Skeletal muscle tissue (tissue), 4 donors: ENCODE results near the gene ACSS1. TPM values are rescaled to one million over a fixed set of nuclear protein-coding genes. Genes with fewer than 3 reads are reported as not detected.

Experiments
- H3K27ac ChIP-seq: one replicate; pipeline ENCODE4 v1.7.0; 2013; ENCODE audit warnings: mild to moderate bottlenecking, low read depth, low read length, inconsistent platforms
- H3K27me3 ChIP-seq, 3 donors: one replicate each; pipeline ENCODE4 v1.7.0; 2013; ENCODE audit warnings: low read length in 3 of 3; ENCODE audit not compliant: control insufficient read depth in 3 of 3, insufficient read depth in 3 of 3
- H3K36me3 ChIP-seq, 3 donors: one replicate each; pipeline ENCODE4 v1.7.0; 2013; ENCODE audit warnings: low read length in 3 of 3; ENCODE audit not compliant: control insufficient read depth in 3 of 3, insufficient read depth in 3 of 3
- H3K4me1 ChIP-seq, 3 donors: one replicate each; pipeline ENCODE4 v1.7.0; 2013; ENCODE audit warnings: low read length in 3 of 3, mild to moderate bottlenecking in 3 of 3; ENCODE audit not compliant: control insufficient read depth in 3 of 3, insufficient read depth in 3 of 3
- H3K4me3 ChIP-seq, 3 donors: one replicate each; pipeline ENCODE4 v1.7.0; 2013; ENCODE audit warnings: low read length in 3 of 3
- H3K9ac ChIP-seq, 3 donors: one replicate each; pipeline ENCODE4 v1.7.0; 2013; ENCODE audit warnings: low read length in 3 of 3, mild to moderate bottlenecking in 3 of 3, moderate library complexity in 2 of 3, low read depth in 1 of 3
- H3K9me3 ChIP-seq, 3 donors: one replicate each; pipeline ENCODE4 v1.7.0; 2013; ENCODE audit warnings: low read length in 3 of 3; ENCODE audit not compliant: control insufficient read depth in 3 of 3
- total RNA-seq: library from RNA; depleted of rRNA; stranded (reverse); fragments of >200 nt; gene quantifications from one replicate; pipeline ENCODE4 v1.2.3, GENCODE V29; 2014
- donor health status: Osteomylitis.

Gene ACSS1
- total RNA-seq, 1 donor from 2014 or later, result 8.9 TPM

DNA sequence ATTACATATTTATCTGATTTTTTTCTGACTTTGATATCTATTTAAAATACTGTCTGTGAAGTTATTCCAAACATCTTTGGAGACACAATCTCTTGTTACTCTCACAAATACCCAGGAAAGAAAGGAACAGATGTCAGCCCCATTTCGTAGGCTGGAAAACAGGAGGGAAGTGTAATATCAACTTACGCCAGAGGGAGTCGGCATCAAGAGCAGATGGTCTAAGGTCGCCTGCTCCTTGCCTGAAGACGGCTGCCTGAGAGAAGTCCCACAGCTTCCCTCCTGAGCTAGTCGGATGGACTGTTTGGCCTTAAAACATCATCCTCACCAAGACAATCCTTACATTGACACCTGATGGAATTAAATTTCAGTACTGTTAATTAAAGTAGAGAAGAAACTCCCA, 95.4 kb downstream of the ACSS1 start:
- Histone ChIP-seq H3K27ac (no peak overlapping the region), H3K27me3 (no peaks in the 10 kb centered on the region), H3K4me3 (no peak overlapping the region), H3K36me3 (peaks cover 51 to 60% (median 51%) of the 10 kb centered on the region in 3 donors), H3K9ac (no peak overlapping the region), H3K4me1 (peaks cover 0 to 3% (median 0%) of the 10 kb centered on the region in 3 donors), H3K9me3 (no peaks in the 10 kb centered on the region)

DNA sequence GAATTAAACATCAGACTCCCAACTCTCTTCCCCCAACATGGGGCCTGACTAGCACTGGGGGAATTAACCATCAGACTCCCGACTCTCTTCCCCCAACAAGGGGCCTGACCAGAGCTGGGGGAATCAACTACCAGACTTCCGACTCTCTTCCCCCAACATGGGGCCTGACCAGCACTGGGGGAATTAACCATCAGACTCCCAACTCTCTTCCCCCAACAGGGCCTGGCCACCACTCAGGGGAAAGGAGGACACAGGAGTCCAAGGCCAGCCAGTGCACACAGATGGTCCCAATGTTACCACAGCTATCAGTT, 95.8 kb downstream of the ACSS1 start:
- Histone ChIP-seq H3K36me3 (peaks cover 49 to 60% (median 50%) of the 10 kb centered on the region in 3 donors), H3K9me3 (no peaks in the 10 kb centered on the region), H3K27ac (no peak overlapping the region), H3K4me1 (peaks cover 0 to 3% (median 0%) of the 10 kb centered on the region in 3 donors), H3K4me3 (no peak overlapping the region), H3K27me3 (no peaks in the 10 kb centered on the region), H3K9ac (no peak overlapping the region)

DNA sequence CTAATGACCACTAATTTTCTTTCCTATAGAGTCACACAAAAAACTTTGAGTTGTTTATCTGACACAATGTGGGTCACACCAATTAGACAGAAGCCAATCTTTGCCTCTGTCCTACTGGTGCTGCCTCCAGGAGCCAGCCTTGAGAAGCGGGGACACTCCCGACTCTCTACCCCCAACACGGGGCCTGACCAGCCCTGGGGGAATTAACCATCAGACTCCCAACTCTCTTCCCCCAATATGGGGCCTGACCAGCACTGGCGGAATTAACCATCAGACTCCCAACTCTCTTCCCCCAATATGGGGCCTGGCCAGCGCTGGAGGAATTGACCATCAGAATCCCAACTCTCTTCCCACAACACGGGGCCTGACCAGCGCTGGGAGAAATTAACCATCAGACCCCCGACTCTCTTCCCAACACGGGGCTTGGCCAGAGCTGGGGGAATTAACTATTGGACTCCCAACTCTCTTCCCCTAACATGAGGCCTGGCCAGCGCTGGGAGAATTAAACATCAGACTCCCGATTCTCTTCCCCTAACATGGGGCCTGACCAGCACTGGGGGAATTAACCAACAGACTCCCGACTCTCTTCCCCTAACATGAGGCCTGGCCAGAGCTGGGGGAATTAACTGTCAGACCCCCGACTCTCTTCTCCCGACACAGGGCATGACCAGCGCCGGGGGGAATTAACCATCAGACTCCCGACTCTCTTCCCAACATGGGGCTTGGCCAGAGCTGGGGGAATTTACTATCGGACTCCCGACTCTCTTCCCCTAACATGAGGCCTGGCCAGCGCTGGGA, 96.4 kb downstream of the ACSS1 start:
- no peak overlapping the region for H3K27ac ChIP-seq
- H3K36me3 ChIP-seq, result peaks cover 50 to 62% (median 50%) of the 10 kb centered on the region in 3 donors
- H3K27me3 ChIP-seq, result no peaks in the 10 kb centered on the region

DNA sequence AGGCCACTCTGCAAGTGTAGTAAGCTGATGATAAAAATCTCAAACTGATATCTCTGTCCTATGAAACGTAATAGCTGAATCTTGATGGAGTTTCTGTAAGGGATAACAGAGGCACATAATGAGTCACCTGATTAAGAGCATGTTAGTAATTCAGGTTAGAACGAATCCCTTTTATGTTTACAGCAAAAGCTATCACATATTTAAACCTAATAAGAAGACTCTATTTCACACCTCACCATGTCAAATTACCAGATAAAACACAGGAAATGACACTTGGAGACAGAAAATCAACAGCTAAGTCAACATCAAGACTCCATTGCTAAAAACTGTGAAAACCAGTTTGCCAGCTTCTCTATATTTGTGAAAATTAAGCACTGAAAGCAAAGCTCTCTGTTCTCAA, 97.1 kb downstream of the ACSS1 start:
- no peak overlapping the region for H3K27ac ChIP-seq
- H3K27me3 ChIP-seq, result no peaks in the 10 kb centered on the region
- peaks cover 0 to 3% (median 0%) of the 10 kb centered on the region in 3 donors for H3K4me1 ChIP-seq
- no peak overlapping the region for H3K9ac ChIP-seq
- H3K9me3 ChIP-seq, result no peaks in the 10 kb centered on the region
- H3K4me3 ChIP-seq, result no peak overlapping the region
- H3K36me3 ChIP-seq, result peaks cover 48 to 57% (median 51%) of the 10 kb centered on the region in 3 donors

More for the DNA sequence above, 96.4 kb downstream of the ACSS1 start:
- Histone ChIP-seq H3K4me3 (no peak overlapping the region), H3K9me3 (no peaks in the 10 kb centered on the region), H3K9ac (no peak overlapping the region), H3K4me1 (peaks cover 0 to 3% (median 0%) of the 10 kb centered on the region in 3 donors)

DNA sequence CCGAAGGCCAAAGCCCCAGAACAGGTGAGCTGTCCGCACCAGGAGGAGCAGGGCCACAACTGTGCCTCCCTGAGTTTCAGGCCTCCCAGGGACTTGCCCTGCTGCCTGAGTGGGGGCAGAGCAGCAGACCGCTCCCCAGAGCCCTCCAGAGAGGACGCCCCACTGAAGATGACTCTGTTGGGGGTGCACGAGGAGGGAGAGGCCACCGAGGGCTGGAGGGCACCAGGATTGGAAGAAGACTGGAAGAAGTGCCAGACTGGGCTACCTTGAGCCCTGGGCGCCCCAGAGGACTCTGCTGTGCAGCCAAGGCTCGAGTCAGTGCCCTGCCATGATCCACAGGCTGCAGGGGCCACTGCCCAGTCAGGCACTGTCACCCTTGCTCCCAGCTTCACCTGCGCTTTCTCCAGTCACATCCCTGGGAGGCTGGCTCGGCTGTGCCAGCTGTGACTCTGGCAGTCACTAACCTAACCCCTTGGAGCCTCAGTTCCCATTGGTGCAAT, 97.6 kb downstream of the ACSS1 start:
- H3K4me3 ChIP-seq, result no peak overlapping the region
- H3K9ac ChIP-seq, result no peak overlapping the region
- H3K27ac ChIP-seq, result no peak overlapping the region
- H3K36me3 ChIP-seq, result peaks cover 46 to 52% (median 49%) of the 10 kb centered on the region in 3 donors
- no peaks in the 10 kb centered on the region for H3K27me3 ChIP-seq
- H3K9me3 ChIP-seq, result no peaks in the 10 kb centered on the region
- peaks cover 0 to 3% (median 0%) of the 10 kb centered on the region in 3 donors for H3K4me1 ChIP-seq

DNA sequence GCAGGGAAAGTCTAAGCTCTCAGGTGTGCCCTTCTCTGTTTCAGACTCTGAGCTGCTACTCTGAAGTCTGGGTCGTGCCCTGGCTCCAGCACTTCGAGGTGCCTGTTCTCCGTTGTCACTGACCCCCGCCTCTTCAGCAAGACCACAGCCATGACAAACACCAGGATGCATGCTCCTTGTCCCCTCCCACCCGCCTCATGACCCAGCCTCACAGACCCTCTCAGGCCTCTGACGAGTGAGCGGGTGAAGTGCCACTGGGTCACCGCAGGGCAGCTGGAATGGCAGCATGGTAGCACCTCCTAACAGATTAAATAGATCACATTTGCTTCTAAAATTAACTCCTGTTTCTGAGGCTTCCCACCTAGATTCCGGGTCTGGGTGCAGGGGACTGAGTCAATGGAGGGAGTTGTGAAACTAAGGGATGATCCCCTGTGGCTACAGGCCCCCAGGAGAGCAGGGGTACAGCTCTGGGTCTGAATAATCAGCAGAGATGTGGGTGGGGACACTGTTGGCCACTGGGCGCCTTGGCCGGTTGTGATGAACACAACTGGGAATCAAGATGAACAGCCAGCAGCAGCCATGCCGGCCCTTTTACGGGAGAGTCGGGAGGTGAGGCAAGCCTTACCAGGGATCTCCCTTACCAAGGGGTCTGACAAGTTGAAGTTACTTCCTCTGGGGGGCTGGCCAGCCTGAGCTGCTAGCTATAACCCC, 98.2 kb downstream of the ACSS1 start:
- Histone ChIP-seq H3K9me3 (no peaks in the 10 kb centered on the region), H3K4me1 (no peaks in the 10 kb centered on the region), H3K27ac (no peak overlapping the region), H3K27me3 (no peaks in the 10 kb centered on the region), H3K4me3 (no peak overlapping the region), H3K9ac (no peak overlapping the region), H3K36me3 (peaks cover 42 to 47% (median 46%) of the 10 kb centered on the region in 3 donors)

DNA sequence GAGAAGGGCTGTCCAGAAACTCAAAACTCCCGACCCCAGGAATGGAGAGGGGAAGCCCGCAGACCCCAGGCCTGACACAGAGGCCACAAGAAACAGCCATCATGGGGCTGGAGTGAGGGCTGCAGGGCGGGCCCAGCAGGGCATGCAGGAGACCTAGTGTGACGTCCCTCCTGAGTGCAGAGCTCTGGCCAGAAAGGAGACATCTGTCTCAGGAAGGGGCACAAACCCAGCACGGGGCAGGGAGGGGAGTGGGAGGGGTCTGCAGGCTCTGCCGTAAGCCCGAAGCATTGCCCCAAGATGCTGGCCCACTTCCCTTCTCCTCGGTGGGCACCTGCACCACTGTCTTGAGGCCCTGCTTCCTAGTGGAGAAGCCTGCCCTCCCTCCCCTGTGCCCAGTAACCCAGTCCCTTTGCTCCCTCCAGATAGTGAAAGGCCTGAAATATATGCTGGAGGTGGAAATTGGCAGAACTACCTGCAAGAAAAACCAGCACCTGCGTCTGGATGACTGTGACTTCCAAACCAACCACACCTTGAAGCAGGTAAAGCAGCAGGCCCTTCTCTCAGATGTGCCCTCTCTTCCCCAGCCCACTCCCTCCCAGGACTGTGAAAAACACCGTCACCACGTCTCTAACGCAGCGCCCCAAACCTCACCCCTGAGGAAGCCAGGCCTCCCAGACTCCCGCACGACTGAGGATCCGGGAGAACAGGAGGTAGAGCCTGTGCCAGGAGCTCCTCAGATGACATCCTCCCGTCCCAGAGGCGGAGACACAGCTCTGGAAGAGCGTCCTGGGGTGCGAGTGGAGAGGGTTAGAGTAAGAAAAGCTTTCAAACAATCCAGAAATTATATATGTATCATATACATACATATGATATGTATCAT, 99.2 kb downstream of the ACSS1 start:
- no peak overlapping the region for H3K4me3 ChIP-seq
- no peaks in the 10 kb centered on the region for H3K27me3 ChIP-seq
- no peaks in the 10 kb centered on the region for H3K9me3 ChIP-seq
- no peaks in the 10 kb centered on the region for H3K4me1 ChIP-seq
- H3K9ac ChIP-seq, result no peak overlapping the region
- peaks cover 37 to 45% (median 39%) of the 10 kb centered on the region in 3 donors for H3K36me3 ChIP-seq
- no peak overlapping the region for H3K27ac ChIP-seq

DNA sequence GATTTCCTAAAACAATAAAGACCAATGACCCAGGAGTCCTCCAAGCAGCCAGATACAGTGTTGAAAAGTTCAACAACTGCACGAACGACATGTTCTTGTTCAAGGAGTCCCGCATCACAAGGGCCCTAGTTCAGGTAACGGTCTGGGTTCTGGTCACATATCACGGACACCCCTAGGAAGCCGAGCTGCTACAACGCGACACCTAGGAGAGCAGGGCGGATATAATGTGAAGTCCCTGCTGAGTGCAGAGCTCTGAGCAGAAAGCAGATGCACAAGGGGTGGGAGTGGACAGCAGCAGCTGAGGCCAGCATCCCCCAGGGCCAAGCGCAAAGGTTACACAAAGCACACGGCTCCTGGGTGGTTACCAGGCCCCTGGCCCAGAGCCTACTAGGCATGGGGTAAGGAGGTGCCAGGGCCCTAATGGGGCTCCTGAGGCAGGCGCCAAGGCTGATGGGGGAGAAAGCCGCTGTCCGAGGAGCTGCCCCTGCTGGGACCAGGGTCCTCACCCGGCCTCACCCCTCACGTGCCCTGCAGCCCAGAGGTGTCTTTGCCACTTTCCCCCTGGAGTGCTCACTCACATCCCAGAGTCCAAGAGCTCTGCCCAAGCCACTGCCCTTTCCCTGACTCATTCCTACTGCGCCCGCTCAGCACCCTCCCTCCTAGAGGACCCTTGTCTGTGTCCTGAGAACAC, 100.5 kb downstream of the ACSS1 start:
- no peaks in the 10 kb centered on the region for H3K4me1 ChIP-seq
- H3K36me3 ChIP-seq, result peaks cover 25 to 33% (median 26%) of the 10 kb centered on the region in 3 donors
- H3K27ac ChIP-seq, result no peak overlapping the region
- H3K9me3 ChIP-seq, result no peaks in the 10 kb centered on the region
- H3K9ac ChIP-seq, result no peak overlapping the region
- no peaks in the 10 kb centered on the region for H3K27me3 ChIP-seq
- H3K4me3 ChIP-seq, result no peak overlapping the region
